HL-60/S4 treated with phorbol 12-myristate 13-acetate at 8.2 ng/mL for 4 days and 3 days (cell line): ENCODE data around the gene GRIN2D.
"Not testable (repeated sequence)": the region's sequence is repeated elsewhere in the genome, so short reads cannot be mapped to it uniquely, and the experiment has no call there.

Source experiments
- in situ Hi-C: fragments of 300-500 bp; cut with MboI; formaldehyde crosslinking; loops from 2 replicates; pipeline ENCODE4 v1.15.0; 2022; ENCODE audit warnings: low sequenced_read_pairs

GRIN2D gene

GRCh38 chr19:48371367-48371766, 22.1 kb upstream of the GRIN2D start:
- in situ Hi-C loops = no loop called here

GRCh38 chr19:48371771-48372170, 21.7 kb upstream of the GRIN2D start:
- in situ Hi-C loops = not testable (repeated sequence)

GRCh38 chr19:48372904-48373303, 20.6 kb upstream of the GRIN2D start:
- in situ Hi-C loops = no loop called here

- in situ Hi-C loops = no loop called here
These were observed 19.9 kb upstream of the GRIN2D start for GRCh38 chr19:48373567-48373966.

- in situ Hi-C loops = no loop called here
These were observed 15.3 kb upstream of the GRIN2D start for GRCh38 chr19:48378194-48378570.

GRCh38 chr19:48379058-48379457, 14.4 kb upstream of the GRIN2D start:
- in situ Hi-C loops = no loop called here

GRCh38 chr19:48381178-48381950, 12.1 kb upstream of the GRIN2D start:
- in situ Hi-C loops = no loop called here

GRCh38 chr19:48382286-48382685, 11.2 kb upstream of the GRIN2D start:
- in situ Hi-C loops = no loop called here

GRCh38 chr19:48385461-48386087, 7.9 kb upstream of the GRIN2D start:
- in situ Hi-C loops = no loop called here

GRCh38 chr19:48386981-48387380, 6.5 kb upstream of the GRIN2D start:
- in situ Hi-C loops = no loop called here

- in situ Hi-C loops = no loop called here
These were observed 3.0 kb upstream of the GRIN2D start for GRCh38 chr19:48390188-48391099.

GRCh38 chr19:48391100-48392005, 2.1 kb upstream of the GRIN2D start, which contains the start of gene KDELR1:
TSS of gene KDELR1 (minus strand) at chr19:48391551. CDS start at chr19:48391358, 193 bp downstream.
- in situ Hi-C loops = no loop called here

- in situ Hi-C loops = not testable (repeated sequence)
These were observed 1.5 kb upstream of the GRIN2D start for GRCh38 chr19:48392006-48392344.

- in situ Hi-C loops = no loop called here
These were observed 459 bp upstream of the GRIN2D start for GRCh38 chr19:48392860-48393558.

- in situ Hi-C loops = no loop called here
These were observed 1.1 kb downstream of the GRIN2D start for GRCh38 chr19:48394331-48395169.

GRCh38 chr19:48395170-48395455, 1.6 kb downstream of the GRIN2D start:
- in situ Hi-C loops = no loop called here

- in situ Hi-C loops = no loop called here
These were observed 2.0 kb downstream of the GRIN2D start for GRCh38 chr19:48395499-48395898.

- in situ Hi-C loops = no loop called here
These were observed 2.8 kb downstream of the GRIN2D start for GRCh38 chr19:48396016-48396823.

GRCh38 chr19:48396824-48397176, 3.3 kb downstream of the GRIN2D start:
- in situ Hi-C loops = no loop called here
